Mucosa of gallbladder (tissue), 1 donor: ENCODE data around the gene LRRC1. TPM values are rescaled to one million over a fixed set of nuclear protein-coding genes. Genes with fewer than 3 reads are reported as not detected.
"Not testable (repeated sequence)": the region's sequence is repeated elsewhere in the genome, so short reads cannot be mapped to it uniquely, and the experiment has no call there.

ENCODE experiments used
- DNase-seq: peaks from one replicate; pipeline ENCODE4 v3.0.0-alpha.2; 2020; ENCODE audit warnings: low spot score
- total RNA-seq: library from RNA; stranded (reverse); gene quantifications from one replicate; pipeline ENCODE4 v1.2.1, GENCODE V29; 2021
- donor health status: DM: no; HTN: no; CAD: no.

The LRRC1 gene
- 17.3 TPM for total RNA-seq

DNA sequence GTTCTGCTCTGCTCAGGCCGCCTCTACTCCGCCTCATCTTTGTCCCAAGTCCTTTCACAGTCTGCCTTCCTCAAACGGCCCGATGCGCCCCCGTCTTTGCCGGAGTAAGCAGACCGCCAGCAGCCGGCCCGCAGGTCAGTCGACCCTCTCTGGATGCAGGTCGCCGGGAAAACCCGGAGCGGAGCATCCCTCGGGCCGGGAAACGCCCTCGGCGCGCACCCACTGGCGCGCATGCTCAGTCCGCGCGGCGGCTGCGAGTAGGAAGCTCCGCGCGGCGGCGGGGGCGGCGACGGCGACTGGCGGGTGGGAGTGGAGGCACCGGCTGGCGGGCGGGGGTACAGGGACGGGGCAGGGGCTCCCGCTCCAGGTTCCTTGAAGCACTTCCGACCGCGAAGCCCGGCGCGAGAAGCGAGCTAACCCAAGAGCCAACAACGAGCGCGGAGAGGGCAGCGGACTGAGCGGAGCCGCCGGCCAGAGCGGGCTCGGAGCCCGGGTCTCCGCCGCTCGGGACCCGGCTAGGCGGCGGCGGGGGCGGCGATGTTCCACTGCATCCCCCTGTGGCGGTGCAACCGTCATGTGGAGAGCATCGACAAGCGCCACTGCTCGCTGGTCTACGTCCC is at the start of gene LRRC1:
TSS of gene LRRC1 (plus strand) at position 286 of the 620 bp plus-strand sequence. CDS start at position 538, 252 bp downstream.
- DNase-seq = peak; percentile 94

DNA sequence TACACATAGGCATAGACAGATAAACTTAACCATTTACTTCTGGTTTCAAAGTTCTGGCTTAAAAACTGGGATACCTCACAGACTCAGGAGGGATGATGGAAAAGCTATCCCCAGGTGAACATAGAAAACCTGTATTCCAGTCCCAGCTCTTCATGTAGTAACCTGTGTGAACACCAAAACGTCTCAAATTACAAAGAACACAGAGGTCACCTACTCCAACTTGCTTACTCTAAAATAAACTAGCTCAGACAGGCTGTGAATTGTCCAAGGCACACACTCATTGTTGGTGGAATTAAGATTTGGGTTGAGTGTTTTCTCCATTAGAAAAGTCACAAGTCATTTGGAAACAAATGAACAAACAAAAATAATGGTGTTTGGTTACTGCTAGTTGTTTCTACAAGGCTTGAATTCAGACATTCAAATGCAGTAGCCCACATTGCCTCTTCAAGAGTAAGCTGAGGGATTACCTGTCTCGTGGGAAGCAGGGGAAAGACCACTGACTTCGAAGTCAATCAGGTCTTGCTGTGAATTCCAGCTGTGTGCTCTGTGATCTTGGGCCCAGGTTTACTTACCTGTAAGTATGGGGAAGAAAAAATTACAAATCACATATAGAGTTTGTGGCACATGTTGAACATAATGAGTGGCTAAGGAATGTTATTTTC is 48.2 kb upstream of the LRRC1 start:
- no peak for DNase-seq

DNA sequence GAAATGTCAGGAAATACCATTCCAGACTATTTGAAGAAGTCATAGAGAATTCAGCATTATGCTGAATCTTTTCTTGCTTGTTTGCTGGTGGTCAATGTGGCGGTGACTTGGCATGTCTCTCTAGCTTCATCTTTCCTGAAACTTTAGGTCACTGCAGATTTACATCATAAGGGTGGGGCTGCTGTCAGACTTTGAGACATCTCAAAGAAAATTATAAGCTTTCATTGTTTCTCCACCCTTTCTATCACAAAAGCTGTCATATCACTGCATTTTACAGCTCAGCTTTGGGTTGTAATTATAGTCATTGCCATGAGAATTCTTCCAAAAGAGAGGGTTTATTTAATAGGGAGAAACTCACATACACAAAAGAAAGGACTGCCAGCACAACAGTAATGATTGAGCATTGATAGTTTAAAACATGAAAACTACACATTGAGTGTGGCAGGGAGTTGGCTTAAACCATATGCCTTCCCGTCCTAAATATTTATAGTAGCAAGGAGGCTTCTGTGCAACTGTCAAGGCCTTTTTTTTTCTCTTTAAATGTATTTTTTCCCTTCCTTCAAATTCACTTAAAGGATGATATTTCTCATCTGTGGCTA is 44.7 kb upstream of the LRRC1 start:
- DNase-seq = no peak

DNA sequence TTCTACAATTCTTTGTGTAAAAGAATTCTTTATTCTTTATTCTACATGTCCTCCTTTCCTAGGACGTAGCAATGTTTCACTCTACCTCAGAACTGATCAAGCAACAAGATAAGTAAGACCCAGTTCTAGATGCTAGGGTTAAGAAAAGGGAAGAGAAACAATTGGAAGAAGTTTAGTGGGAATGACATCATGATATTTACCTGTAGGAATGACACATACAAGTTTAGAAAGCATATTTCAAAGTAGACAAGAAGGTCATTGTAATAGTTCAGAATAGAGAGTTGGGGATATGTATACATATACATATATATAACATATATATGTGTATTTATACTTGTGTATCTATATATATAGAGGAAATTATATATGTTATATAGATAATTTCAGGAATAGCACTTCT is 43.4 kb upstream of the LRRC1 start:
- DNase-seq = no peak

DNA sequence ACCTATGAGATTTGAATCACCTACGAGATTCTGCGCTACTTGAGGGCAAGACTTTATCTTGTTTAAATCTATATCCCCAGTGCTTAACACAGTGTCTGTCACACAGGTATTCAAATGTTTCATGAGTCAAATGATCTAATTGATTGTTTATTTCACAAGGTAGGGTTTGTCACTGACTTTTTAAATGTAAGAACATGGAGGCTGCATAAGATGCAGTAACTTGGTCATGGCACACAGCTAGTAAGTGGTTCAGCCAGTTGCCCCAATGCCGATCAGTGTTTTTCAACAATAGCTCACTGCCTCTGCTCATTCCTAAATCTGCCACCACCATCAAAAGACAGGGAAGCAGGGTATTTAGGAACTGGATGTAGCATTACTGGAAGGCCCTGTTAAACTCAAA is 42.4 kb upstream of the LRRC1 start:
- no peak for DNase-seq

DNA sequence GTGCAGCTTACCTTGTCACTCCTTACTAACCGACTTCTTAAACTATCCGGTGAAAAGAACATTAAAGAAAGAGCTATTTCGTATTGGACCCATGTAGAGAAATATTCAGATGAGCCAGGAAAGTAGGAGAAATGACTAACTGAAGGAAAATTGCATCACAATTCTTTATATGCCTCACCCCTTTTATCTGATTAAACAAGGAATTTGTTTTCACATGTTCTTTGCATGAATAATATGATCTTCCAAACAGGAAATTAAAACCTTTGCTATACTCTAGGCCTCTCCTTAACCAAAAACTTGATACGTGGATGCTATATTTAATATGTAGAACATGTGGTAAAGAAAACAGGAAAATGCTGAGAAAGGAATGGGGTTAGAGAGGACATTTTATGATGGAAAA is 41.9 kb upstream of the LRRC1 start:
- DNase-seq = no peak

DNA sequence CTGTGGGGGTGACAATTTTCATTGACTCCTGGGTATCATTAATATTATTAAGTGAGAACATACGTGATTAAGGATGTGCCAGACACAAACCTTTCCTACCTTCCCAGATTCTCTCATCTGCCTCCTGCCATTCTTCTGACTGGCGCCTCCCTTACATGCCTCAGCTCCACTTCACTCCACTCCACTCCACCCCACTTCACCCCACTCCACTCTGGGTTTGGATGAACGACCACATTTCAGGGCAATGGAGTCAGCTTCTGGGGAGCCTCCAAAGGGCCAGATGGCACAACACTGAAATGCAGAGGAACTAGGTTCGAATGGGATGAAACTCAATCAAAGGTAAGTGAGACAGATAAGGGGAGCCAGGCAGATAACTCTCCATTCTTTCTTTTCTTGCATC is 40.5 kb upstream of the LRRC1 start:
- DNase-seq = no peak

DNA sequence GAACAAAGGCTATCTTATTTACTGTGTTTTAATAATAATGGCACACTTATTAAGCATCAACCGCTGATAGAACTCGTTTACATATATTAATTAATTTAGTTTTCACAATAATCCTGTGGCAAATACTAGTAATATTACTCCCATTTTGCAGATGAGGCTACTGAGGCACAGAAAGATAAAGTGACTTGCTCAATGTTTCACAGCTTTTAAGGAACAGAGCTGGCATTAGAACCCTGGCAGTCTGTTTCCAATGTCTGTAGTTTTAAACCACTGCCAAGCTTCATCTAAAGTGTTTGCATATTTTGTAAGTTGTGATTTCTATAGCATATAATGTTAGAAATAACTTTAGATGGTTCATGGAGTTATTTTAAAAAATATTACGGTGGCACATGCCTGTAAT is 38.4 kb upstream of the LRRC1 start:
- DNase-seq = no peak

DNA sequence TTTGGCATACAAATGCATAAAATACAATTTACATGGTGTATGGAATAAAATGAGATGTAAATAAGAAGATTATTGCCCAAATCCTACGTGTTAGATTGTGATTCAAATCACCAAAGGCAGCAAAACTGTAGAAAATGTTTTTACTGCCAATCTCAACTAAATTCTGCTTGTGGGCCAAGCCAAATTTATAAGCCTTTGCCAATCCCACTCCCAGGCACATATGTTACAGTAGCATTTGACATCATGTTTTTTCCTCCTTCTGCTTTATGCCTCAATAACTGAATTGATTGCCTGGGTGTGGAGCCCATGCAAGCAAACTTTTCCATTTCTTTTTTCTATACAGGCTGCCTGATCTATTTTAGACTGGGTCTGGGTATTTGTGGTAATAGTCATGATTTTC is 36.3 kb upstream of the LRRC1 start:
- DNase-seq = no peak

DNA sequence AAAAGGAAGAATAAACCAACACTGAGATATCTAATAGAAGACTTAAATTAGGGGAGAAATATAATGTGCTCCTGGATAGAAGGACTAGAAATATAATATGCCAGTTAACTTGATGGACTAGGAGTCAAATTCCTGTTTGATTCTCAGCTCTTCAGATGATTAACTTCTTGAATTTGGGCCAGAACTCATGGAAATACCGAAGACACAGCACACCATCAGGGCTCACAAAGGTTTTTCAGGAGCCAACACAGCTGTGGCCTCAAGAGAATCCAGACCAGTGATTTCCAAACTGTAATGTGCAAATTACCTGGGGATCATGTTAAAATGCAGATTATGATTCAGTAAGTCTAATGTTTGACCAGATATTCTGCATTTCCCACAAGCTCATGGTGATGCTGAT is 33.8 kb upstream of the LRRC1 start:
- DNase-seq = no peak

DNA sequence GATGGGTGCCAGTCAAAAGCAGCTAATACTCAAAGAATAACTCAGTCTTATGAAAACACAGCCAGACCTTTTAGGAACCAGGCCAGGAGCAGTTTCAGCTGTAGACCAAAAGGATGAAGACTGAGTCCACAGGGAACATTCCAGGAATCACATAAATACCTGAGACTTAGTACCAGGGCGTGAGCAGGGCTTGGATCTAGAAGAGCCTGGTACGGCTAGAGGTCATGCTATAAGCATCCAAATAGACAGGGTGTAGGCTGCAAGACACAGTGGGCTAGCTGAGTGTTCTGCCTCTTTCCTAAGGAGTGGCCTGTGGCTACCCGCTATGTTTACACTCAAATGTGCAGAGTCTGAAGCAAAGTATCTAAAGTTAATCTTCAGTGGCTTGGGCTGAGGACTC is 29.5 kb upstream of the LRRC1 start:
- DNase-seq = no peak

DNA sequence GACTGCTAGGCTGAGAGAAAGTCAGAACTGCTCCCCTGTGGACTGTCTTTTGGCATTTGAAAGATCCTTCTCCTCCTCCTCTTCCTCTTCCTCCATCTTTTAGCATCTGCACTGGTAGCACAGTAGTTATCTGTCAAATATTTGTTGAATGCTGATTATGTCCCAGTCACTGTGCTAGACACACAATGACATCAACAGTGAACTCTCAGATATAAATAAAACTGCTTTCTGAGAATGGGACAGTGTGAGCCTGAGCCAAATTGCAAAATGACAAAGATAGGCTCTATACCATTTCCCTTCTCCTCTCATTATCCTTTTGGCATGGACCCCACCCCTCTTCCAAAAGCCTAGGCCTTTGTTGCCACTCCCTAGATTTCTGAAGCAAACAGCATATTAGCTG is 27.9 kb upstream of the LRRC1 start:
- DNase-seq = no peak

DNA sequence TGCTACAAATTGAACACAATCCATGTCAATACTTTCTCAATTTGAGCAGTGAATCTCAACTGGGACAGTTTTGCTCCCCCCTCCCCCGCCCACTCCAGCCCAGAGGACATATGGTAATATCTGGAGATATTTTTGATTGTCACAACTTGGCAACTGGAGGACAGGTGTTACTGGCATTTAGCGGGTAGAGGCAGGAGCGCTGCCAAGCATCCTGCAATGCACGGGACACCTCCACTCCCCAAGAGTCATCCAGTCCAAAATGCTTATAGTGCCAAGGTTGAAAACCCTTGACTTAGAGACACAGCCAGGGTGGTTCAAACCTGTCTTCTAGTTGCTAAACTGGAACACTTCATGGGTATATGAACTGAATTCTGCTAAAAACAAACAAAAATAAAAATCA is 26.9 kb upstream of the LRRC1 start:
- DNase-seq = no peak

DNA sequence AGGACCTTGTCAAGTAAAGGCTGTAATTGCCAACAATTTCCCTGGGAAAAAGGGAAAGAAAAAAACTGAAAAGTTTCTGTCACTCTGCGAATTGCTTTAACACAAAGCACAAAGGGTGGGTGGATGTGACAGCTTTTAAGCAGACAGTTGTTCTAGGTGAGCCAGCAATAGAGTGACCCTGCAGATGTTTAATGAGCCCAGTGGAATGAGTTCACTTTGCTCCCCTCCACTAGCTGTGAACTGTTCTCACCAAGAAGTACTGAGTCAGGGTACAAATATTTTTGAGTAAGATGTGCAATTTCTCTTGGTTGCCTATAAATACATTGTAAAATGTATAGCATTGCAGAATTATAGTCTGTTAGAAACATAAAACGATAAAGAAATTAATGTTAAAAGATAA is 26.2 kb upstream of the LRRC1 start:
- DNase-seq = no peak

DNA sequence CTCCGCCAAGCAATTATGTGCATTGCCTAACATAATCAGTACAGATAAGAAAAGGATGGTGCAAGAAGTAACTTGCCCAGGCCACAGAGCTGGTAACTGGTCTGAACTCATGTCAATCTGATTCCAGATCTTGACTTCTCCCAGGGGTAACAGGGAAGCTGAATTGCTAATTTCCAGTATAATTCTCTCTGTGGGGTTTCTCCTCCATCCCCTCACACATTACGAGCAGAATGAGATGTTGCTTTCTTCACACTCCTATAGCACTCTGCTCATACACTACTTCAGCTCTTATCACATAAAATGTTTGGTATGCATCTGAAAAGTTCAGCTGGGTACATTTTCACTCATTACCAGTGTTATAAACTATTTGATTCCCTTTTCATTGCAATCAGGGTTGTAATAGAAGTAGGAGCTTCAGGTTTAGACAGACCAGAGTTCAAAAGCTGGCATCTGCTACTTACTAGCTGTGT is 24.0 kb upstream of the LRRC1 start:
- no peak for DNase-seq

DNA sequence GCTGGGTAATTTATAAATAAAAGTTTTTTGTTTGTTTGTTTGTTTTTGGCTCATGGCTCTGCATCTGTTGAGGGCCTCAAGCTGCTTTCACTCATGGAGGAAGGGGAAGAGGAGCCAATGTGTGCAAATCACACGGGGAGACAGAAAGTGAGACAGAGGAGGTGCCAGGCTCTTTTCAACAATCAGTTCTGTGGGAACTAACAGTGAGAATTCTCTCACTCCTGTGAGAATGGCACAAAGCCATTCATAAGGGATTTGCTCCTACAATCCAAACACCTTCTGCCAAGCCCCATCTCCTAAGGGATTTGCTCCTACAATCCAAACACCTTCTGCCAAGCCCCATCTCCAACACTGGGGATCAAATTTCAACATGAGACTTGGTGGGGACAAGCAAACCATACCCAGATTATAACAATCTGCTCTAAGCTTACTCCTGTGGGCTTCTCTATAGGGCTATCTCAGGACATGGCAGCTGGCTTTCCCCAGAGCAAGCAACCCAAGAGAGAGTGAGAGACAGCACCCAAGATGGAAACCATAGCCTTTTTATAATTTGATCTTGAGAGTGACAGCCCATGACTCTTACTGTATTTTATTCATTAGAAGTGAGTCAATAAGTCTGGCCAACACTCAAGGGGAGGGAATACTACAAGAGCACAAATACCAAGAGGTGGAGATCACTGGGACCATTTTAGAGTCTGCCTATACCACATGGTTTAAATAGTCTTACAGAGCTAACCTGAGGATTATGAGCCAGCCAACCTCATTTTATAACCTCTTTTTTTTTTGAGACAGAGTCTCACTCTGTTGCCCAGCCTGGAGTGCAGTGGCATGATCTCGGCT is 22.8 kb upstream of the LRRC1 start:
- no peak for DNase-seq

DNA sequence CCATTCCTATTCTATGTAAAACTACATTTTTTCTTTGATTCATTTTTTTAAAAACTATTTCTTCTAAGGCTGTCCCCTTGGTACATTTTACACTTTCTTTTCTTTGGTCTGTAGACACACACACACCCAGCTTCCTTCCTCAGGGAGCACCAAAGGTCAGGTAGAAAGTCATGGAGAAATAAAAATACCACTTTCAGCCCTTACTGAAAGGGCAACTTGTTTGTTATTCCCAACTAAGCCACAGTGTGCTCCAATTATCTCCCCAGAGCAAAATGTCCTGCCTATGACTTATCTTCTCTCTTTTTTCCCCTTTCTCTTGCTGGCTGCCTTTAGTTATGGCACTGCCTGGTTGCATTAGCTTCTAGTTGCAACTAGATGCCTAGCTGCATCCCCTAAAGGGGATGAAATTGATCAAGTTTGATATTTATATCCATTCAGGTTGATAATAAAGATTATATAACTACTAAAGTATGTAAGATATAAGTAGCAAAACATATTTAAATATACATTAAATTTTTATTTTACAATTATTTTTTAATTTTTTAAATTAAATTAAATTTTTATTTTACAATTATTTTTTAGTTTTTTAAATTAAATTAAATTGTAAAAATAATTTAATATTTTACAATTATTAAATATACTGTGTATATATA is 21.6 kb upstream of the LRRC1 start:
- no peak for DNase-seq

DNA sequence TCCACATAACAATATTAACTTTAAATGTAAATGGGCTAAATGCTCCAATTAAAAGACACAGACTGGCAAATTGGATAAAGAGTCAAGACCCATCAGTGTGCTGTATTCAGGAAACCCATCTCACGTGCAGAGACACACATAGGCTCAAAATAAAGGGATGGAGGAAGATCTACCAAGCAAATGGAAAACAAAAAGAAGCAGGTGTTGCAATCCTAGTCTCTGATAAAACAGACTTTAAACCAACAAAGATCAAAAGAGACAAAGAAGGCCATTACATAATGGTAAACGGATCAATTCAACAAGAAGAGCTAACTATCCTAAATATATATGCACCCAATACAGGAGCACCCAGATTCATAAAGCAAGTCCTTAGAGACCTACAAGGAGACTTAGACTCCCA is 18.7 kb upstream of the LRRC1 start:
- DNase-seq = not testable (repeated sequence)

DNA sequence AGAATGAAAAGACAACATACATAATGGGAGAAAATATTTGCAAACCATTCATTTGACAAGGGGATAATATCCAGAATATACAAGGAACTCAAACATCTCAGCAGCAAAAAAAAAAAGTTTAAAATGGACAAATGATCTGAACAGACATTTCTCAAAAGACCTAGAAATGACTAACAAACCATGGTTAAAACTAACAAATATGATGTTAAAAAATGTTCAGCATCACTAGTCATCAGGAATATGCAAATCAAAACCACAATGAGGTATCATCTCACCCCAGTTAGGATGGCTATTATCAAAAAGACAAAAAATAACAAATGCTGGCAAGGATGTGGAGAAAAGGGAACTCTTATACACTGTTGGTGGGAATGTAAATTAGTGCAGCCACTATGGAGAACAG is 9.8 kb upstream of the LRRC1 start:
- not testable (repeated sequence) for DNase-seq

DNA sequence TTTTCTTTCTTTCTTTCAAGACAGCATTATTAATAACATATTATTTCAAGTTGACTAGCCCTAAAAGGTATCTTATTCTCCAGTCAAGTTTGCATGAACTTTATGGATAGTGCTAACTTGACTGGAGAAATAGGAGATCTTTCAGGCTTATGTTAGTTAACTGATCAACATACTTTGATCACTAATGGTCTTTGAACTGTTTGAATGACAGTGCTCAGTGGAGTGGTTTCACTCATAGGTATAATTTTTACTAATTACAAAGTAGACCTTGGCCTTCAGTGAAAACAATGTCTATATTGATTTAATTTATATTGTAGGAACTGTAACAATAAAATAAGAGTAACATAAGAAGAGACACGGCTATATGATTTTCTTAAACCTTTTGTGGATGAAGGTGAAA is 8.0 kb upstream of the LRRC1 start:
- DNase-seq = no peak

DNA sequence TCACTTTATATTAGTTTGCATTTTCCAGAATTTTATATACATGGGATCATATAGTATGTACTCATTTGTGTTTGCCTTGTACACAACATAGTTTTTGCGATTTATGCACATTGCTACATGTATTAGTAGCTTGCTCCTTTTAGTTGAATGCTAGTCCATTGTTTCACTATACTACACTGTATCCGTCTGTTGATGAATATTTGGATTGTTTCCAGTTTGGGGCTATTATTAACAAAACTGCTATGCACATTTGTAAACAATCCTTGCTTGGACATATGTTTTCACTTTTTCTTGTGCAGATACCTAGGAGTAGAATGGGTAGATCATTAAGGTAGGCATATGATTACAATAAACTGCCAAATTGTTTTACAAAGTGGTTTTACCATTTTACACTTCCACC is 3.9 kb upstream of the LRRC1 start:
- no peak for DNase-seq

DNA sequence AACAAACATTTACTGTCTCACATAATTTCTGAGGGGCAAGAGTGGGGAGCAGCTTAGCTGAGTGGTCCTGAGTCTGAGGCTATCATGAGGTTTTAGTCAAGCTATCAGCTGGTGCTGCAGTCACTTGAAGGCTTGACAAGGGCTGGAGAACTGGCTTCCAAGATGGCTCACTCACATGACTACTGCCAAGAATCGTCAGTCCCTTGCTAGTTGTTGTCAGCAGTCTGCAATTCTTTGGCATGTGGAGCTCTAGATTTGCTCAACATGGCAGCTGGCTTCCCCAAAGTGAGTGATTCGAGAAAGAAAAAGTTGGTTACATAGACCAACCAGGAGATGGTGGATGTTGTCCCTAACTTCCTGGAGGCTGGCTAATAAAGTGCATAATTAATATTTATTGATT is 2.8 kb upstream of the LRRC1 start:
- no peak for DNase-seq
